ENCODE measurements around the gene DCC. TPM values are rescaled to one million over a fixed set of nuclear protein-coding genes. Genes with fewer than 3 reads are reported as not detected.

DCC gene
- total RNA-seq, 1 donor from 2014 or later: 5.6 TPM

- no peaks in the 10 kb centered on the region for H3K9me3 Mint-ChIP-seq (ENCODE audit: unreplicated experiment)
Observed at GRCh38 chr18:52617931-52618330, 277.9 kb downstream of the DCC start.

DNA sequence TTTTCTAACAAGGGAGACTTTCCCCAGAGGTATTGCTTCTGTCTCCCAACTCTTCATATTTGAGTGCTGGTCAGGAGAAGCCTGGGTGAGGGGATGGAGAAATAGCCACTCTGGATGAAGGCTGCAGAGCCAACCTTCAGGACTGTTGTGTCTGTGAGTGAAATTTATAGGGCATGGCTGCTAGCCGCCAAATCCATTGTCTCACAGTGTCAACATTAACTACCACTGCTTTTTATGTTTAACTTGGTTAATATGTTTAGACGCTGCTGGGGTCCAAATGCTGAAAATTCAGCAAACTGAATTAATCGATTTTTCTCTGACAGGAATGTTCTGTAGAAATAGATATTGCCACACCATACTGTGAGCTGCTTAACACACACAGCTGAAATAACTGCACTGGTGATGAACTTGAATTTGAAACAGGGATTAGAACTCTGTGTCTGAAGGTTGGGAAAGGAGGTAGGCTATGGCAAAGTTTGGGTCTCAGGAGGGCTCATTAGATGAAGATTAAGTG is 281.0 kb downstream of the DCC start:
- DNase-seq: no peak
- H3K27ac Mint-ChIP-seq (ENCODE audit: unreplicated experiment): no peak overlapping the region
- no peaks in the 10 kb centered on the region for H3K27me3 Mint-ChIP-seq (ENCODE audit: unreplicated experiment)
- no peak overlapping the region for H3K4me3 Mint-ChIP-seq (ENCODE audit: unreplicated experiment)
- peaks cover 4% of the 10 kb centered on the region for H3K4me1 Mint-ChIP-seq (ENCODE audit: low read depth, unreplicated experiment)
- no peaks in the 10 kb centered on the region for H3K9me3 Mint-ChIP-seq (ENCODE audit: unreplicated experiment)
- no peaks in the 10 kb centered on the region for H3K36me3 Mint-ChIP-seq (ENCODE audit: unreplicated experiment)
- no peak for TF ChIP-seq CTCF (IDR thresholded peaks at IDR 0.05; ENCODE audit: partially characterized antibody, unreplicated experiment)

More at GRCh38 chr18:52617931-52618330, 277.9 kb downstream of the DCC start:
- H3K27ac Mint-ChIP-seq (ENCODE audit: unreplicated experiment): no peak overlapping the region
- peaks cover 3% of the 10 kb centered on the region for H3K4me1 Mint-ChIP-seq (ENCODE audit: low read depth, unreplicated experiment)
- no peaks in the 10 kb centered on the region for H3K27me3 Mint-ChIP-seq (ENCODE audit: unreplicated experiment)
- TF ChIP-seq CTCF (IDR thresholded peaks at IDR 0.05; ENCODE audit: partially characterized antibody, unreplicated experiment): no peak
- H3K4me3 Mint-ChIP-seq (ENCODE audit: unreplicated experiment): no peak overlapping the region
- H3K36me3 Mint-ChIP-seq (ENCODE audit: unreplicated experiment): no peaks in the 10 kb centered on the region
- DNase-seq: no peak

DNA sequence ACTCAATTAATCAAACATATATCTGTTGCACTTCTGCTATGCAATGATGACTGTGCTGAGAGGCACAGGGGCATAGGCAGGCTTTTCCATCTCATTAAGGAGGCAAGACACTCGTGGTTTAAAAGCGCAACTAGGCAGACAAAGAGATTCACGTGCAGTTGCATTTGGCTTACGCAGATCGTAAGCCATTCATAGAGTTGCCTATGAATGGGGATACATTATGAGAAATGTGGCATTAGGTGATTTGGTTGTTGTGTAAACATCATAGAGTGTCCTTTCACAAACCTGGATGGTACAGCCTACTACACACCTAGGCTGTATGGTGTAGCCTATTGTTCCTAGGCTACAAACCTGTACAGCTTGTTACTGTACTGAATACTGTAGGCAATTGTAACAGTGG is 284.7 kb downstream of the DCC start:
- H3K27ac Mint-ChIP-seq (ENCODE audit: unreplicated experiment): no peak overlapping the region
- H3K4me3 Mint-ChIP-seq (ENCODE audit: unreplicated experiment): no peak overlapping the region
- no peaks in the 10 kb centered on the region for H3K36me3 Mint-ChIP-seq (ENCODE audit: unreplicated experiment)
- DNase-seq: no peak
- no peak for TF ChIP-seq CTCF (IDR thresholded peaks at IDR 0.05; ENCODE audit: partially characterized antibody, unreplicated experiment)
- no peaks in the 10 kb centered on the region for H3K27me3 Mint-ChIP-seq (ENCODE audit: unreplicated experiment)
- H3K4me1 Mint-ChIP-seq (ENCODE audit: low read depth, unreplicated experiment): peaks cover 4% of the 10 kb centered on the region
- H3K9me3 Mint-ChIP-seq (ENCODE audit: unreplicated experiment): no peaks in the 10 kb centered on the region

- no peak for DNase-seq
- no peak overlapping the region for H3K27ac Mint-ChIP-seq (ENCODE audit: unreplicated experiment)
- H3K27me3 Mint-ChIP-seq (ENCODE audit: unreplicated experiment): no peaks in the 10 kb centered on the region
- H3K36me3 Mint-ChIP-seq (ENCODE audit: unreplicated experiment): no peaks in the 10 kb centered on the region
- TF ChIP-seq CTCF (IDR thresholded peaks at IDR 0.05; ENCODE audit: partially characterized antibody, unreplicated experiment): no peak
- no peaks in the 10 kb centered on the region for H3K4me1 Mint-ChIP-seq (ENCODE audit: low read depth, unreplicated experiment)
- H3K9me3 Mint-ChIP-seq (ENCODE audit: unreplicated experiment): peaks cover 1% of the 10 kb centered on the region
- no peak overlapping the region for H3K4me3 Mint-ChIP-seq (ENCODE audit: unreplicated experiment)
Observed at GRCh38 chr18:52636536-52636935, 296.5 kb downstream of the DCC start.

DNA sequence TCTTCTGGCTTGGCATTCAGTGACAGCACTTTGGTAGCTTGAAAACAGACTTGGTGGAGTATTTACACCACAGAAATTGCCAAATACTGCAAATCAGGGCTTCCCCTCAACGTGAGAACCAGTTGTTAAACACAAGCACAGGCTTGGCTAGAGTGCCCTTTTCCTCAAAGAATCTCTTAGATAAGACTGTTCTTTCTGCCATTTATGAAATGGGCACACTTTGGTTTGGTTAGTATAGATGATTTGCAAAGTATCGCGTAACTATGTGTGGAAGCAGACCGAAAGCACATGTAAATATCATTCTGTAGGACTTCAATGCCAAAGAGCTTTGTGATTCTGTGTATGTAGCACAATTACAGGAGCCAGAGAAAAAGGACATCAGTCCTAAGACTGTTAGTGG is 308.2 kb downstream of the DCC start:
- H3K27me3 Mint-ChIP-seq (ENCODE audit: unreplicated experiment): no peaks in the 10 kb centered on the region
- no peaks in the 10 kb centered on the region for H3K9me3 Mint-ChIP-seq (ENCODE audit: unreplicated experiment)
- no peak for DNase-seq
- no peaks in the 10 kb centered on the region for H3K36me3 Mint-ChIP-seq (ENCODE audit: unreplicated experiment)
- no peaks in the 10 kb centered on the region for H3K4me1 Mint-ChIP-seq (ENCODE audit: low read depth, unreplicated experiment)
- no peak overlapping the region for H3K4me3 Mint-ChIP-seq (ENCODE audit: unreplicated experiment)
- no peak for TF ChIP-seq CTCF (IDR thresholded peaks at IDR 0.05; ENCODE audit: partially characterized antibody, unreplicated experiment)
- no peak overlapping the region for H3K27ac Mint-ChIP-seq (ENCODE audit: unreplicated experiment)
